ENCODE results near the gene SYNGR3. TPM values are rescaled to one million over a fixed set of nuclear protein-coding genes. Genes with fewer than 3 reads are reported as not detected.
A peak's percentile ranks its signal among the peaks of the same experiment; 100 is the strongest.

The SYNGR3 gene
- total and polyA plus RNA-seq, 12 donors: 0.15 to 2.5 (median 0.37) TPM; not detected in 2

DNA sequence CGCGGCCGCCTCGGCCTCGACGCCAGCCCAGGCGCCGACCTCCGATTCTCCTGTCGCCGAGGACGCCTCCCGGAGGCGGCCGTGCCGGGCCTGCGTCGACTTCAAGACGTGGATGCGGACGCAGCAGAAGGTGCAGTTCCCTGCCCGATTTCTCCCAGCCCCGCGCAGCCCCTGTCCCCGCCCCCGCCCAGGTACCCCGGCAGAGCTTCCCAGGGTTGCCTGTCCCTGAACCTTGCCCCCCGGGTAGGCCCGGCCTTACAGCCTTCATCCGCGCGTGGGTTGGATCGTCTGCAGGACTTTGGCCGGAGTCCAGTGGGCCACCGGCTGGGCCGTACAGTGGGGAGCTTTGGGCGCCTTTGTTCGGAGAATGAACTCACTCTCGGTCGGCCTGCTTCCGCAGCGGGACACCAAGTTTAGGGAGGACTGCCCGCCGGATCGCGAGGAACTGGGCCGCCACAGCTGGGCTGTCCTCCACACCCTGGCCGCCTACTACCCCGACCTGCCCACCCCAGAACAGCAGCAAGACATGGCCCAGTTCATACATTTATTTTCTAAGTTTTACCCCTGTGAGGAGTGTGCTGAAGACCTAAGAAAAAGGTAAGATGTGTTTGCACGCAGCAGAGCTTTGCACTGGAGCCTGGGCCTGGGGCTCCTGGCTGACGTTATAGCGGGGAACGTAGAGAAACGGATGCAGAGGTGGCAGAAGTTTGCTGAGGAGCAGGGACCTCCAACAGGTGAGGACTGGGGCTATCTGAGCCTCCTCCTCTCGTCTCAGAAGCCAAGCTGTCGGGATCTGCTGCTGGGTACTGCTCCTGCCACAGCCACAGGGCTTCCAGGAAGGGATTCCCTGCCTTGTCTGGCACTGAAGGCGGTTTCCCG is 5.2 kb upstream of the SYNGR3 start:
- WGBS, 2 donors: 10 to 12% methylated on average over 58 of the region's 58 CpGs
- no peaks in the 10 kb centered on the region for H3K9me3 ChIP-seq
- TF ChIP-seq, protein P1, sequence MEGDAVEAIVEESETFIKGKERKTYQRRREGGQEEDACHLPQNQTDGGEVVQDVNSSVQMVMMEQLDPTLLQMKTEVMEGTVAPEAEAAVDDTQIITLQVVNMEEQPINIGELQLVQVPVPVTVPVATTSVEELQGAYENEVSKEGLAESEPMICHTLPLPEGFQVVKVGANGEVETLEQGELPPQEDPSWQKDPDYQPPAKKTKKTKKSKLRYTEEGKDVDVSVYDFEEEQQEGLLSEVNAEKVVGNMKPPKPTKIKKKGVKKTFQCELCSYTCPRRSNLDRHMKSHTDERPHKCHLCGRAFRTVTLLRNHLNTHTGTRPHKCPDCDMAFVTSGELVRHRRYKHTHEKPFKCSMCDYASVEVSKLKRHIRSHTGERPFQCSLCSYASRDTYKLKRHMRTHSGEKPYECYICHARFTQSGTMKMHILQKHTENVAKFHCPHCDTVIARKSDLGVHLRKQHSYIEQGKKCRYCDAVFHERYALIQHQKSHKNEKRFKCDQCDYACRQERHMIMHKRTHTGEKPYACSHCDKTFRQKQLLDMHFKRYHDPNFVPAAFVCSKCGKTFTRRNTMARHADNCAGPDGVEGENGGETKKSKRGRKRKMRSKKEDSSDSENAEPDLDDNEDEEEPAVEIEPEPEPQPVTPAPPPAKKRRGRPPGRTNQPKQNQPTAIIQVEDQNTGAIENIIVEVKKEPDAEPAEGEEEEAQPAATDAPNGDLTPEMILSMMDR (IDR thresholded peaks at IDR 0.05): no peak
- H3K27me3 ChIP-seq: peaks cover 12 to 54% (median 43%) of the 10 kb centered on the region in 7 donors
- H3K4me3 ChIP-seq: peak overlapping the region; percentile 80 to 98 (median 91)
- DNase-seq: no peak
- peaks cover 0 to 23% (median 12%) of the 10 kb centered on the region in 9 donors for H3K36me3 ChIP-seq
- peak overlapping the region; percentile 65 to 89 (median 81) for H3K27ac ChIP-seq
- intact Hi-C loops (cut with DNase I): loop anchor here in 1 of 10 donors (10.0 kb wide), 1 partner anchor 60 kb away; no protein-coding TSS in a partner anchor
- H3K4me1 ChIP-seq: peaks cover 11 to 34% (median 28%) of the 10 kb centered on the region in 9 donors
- ATAC-seq: peak in 6 of 8 donors; percentile 2 to 10 (median 4)

DNA sequence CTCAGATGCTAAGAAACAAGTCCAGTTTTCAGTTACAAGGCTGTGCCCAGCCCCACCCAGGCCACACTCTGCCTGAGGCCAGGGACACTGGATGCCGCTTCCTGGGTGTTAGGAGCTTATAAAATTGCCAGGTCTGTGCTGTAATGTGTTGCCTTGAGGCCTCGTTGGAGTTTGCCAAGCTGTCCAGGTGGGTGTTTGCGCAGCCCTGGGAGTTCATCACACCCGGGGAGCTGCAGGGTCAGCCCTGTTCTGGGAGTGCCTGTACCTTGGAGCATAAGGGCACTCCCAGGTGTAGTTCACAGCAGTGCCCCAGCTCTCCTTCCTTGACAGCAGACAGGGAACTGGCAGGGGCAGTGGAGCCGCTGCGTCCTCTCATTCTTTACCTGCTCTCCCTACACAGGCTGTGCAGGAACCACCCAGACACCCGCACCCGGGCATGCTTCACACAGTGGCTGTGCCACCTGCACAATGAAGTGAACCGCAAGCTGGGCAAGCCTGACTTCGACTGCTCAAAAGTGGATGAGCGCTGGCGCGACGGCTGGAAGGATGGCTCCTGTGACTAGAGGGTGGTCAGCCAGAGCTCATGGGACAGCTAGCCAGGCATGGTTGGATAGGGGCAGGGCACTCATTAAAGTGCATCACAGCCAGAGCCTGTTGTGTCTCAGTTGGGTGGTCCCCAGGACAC is 4.2 kb upstream of the SYNGR3 start:
- ATAC-seq (no peak), DNase-seq (no peak)
- intact Hi-C loops (cut with DNase I): loop anchor here in 1 of 10 donors (10.0 kb wide), 1 partner anchor 61 kb away; no protein-coding TSS in a partner anchor
- H3K9me3 ChIP-seq: no peaks in the 10 kb centered on the region
- 96 to 97% methylated on average over 14 of the region's 14 CpGs for WGBS, 2 donors
- H3K27ac ChIP-seq: no peak overlapping the region
- peaks cover 11 to 30% (median 27%) of the 10 kb centered on the region in 9 donors for H3K4me1 ChIP-seq
- H3K36me3 ChIP-seq: peaks cover 0 to 23% (median 12%) of the 10 kb centered on the region in 9 donors
- TF ChIP-seq, protein P1 (IDR thresholded peaks at IDR 0.05): no peak
- peak overlapping the region in 2 of 10 donors; percentile 80 to 81 for H3K4me3 ChIP-seq
- peaks cover 15 to 53% (median 40%) of the 10 kb centered on the region in 7 donors for H3K27me3 ChIP-seq

DNA sequence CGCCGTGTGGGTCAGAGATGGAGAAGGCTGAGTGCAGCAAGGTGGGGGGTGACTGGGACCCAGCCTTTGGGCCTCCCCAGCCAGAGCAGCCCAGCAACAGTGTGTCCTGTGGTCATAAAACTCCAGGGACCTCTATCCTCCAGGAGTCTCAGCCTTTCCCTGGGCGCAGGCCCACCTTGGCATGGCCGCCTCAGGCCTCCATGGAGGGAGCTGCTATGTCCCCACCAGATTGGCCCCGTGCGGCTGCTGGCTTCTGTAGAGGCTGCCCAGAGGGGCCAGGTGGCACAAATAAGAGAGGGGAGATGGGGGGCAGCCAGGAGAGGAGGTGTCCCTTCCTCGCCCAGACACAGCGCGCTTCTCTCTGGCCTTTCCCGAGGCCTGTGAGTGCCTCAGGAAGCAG is 2.6 kb upstream of the SYNGR3 start:
- intact Hi-C loops (cut with DNase I): loop anchor here in 1 of 10 donors (10.0 kb wide), 1 partner anchor 62 kb away; no protein-coding TSS in a partner anchor
- Histone ChIP-seq H3K4me1 (peaks cover 16 to 45% (median 41%) of the 10 kb centered on the region in 9 donors), H3K27ac (no peak overlapping the region), H3K9me3 (no peaks in the 10 kb centered on the region), H3K36me3 (peaks cover 0 to 23% (median 12%) of the 10 kb centered on the region in 9 donors), H3K27me3 (peaks cover 12 to 50% (median 39%) of the 10 kb centered on the region in 7 donors), H3K4me3 (no peak overlapping the region)
- DNase-seq: no peak
- ATAC-seq: no peak
- TF ChIP-seq, protein P1 (IDR thresholded peaks at IDR 0.05): no peak
- WGBS, 2 donors: 88 to 90% methylated on average over 10 of the region's 10 CpGs

DNA sequence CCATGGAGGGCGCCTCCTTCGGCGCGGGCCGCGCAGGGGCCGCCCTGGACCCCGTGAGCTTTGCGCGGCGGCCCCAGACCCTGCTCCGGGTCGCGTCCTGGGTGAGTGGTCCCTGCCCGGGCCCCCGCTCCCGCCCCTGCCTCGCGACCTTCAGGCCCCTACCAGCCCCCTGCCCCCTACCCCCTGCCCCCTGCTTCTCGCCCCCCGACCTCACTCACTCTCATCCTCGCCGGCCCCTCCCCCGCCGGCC is 256 bp downstream of the SYNGR3 start:
- peak overlapping the region in 5 of 10 donors; percentile 10 to 60 (median 24) for H3K4me3 ChIP-seq
- intact Hi-C loops (cut with DNase I): no loop called here
- no peak for ATAC-seq

More for the DNA sequence above, 256 bp downstream of the SYNGR3 start:
- peaks cover 0 to 23% (median 12%) of the 10 kb centered on the region in 9 donors for H3K36me3 ChIP-seq
- H3K4me1 ChIP-seq: peaks cover 6 to 33% (median 24%) of the 10 kb centered on the region in 9 donors
- no peak overlapping the region for H3K27ac ChIP-seq
- no peak for DNase-seq
- 0 to 1% methylated on average over 18 to 25 of the region's 25 CpGs for WGBS, 2 donors
- H3K9me3 ChIP-seq: no peaks in the 10 kb centered on the region
- peaks cover 12 to 40% (median 36%) of the 10 kb centered on the region in 7 donors for H3K27me3 ChIP-seq
- TF ChIP-seq, protein P1 (IDR thresholded peaks at IDR 0.05): no peak
